ENCODE results near the gene ZBTB5.

DNA sequence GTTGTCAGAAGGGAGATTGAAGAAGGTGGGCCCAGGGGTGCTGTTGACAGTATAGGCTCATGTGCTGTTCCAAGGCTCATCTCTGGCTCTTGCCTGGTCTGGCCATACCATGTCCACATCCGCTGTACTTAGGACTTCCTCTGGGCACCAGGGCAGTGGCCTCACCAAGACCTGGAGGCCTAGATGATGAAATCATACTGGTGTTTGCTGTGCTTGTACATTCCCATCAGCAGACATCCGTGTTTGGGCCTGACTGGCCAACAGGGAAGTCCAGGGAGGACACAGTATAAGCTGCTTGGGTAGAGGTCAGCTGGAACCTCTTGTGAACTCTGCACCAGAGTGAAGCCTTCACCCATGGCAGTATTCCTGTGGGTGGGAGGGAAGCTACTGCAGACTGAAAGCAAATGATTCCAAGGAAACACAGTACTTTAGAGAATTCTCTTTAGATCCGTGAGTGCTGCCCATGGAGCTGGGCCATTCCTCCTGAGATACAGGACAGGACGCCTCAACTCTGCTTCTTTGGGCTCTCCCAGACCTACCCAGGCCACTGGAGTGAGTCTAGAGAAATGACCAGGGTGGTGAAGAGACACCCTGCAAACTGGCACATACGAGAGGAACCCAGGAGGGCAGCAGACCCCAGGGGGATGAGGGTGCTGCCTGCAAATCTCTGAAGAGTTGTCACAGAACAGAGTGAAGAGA, 43.0 kb upstream of the ZBTB5 start:
- TF ChIP-seq SUZ12 (IDR thresholded peaks at IDR 0.05) (no peak), BHLHE40 (IDR thresholded peaks at IDR 0.05; ENCODE audit: borderline replicate concordance) (no peak), FOXM1 (IDR thresholded peaks at IDR 0.05; ENCODE audit: borderline replicate concordance) (no peak), HDGF (IDR thresholded peaks at IDR 0.05; ENCODE audit: borderline replicate concordance) (no peak), NFRKB (IDR thresholded peaks at IDR 0.05) (no peak), SP1 (IDR thresholded peaks at IDR 0.05) (no peak), L3MBTL2 (conservative IDR thresholded peaks at IDR 0.05) (no peak), ELF4 (IDR thresholded peaks at IDR 0.05) (no peak), TARDBP (IDR thresholded peaks at IDR 0.05) (no peak)
- TF ChIP-seq, protein P1, sequence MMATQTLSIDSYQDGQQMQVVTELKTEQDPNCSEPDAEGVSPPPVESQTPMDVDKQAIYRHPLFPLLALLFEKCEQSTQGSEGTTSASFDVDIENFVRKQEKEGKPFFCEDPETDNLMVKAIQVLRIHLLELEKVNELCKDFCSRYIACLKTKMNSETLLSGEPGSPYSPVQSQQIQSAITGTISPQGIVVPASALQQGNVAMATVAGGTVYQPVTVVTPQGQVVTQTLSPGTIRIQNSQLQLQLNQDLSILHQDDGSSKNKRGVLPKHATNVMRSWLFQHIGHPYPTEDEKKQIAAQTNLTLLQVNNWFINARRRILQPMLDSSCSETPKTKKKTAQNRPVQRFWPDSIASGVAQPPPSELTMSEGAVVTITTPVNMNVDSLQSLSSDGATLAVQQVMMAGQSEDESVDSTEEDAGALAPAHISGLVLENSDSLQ (IDR thresholded peaks at IDR 0.05) = no peak
